Sigmoid colon (tissue), 7 donors: ENCODE data around the gene ABHD2. TPM values are rescaled to one million over a fixed set of nuclear protein-coding genes. Genes with fewer than 3 reads are reported as not detected.

Experiments used
- DNase-seq: peaks from one replicate; pipeline ENCODE4 v3.0.0-alpha.2; 2019
- H3K27ac ChIP-seq, 4 donors: fragments of 200-600 bp; sonication (generic); one replicate each; pipeline ENCODE4 v1.5.1; 2016 to 2019; ENCODE audit warnings: mild to moderate bottlenecking in 1 of 4
- H3K27me3 ChIP-seq, 3 donors: fragments of 200-600 bp; sonication (generic); one replicate each; pipeline ENCODE4 v1.5.1; 2019; ENCODE audit warnings: mild to moderate bottlenecking in 1 of 3
- H3K36me3 ChIP-seq, 4 donors: fragments of 200-600 bp; sonication (generic); one replicate each; pipeline ENCODE4 v1.5.1; 2016 to 2019
- H3K4me1 ChIP-seq, 4 donors: fragments of 200-600 bp; sonication (generic); one replicate each; pipeline ENCODE4 v1.5.1; 2017 to 2019
- H3K4me3 ChIP-seq, 4 donors: fragments of 200-600 bp; sonication (generic); one replicate each; pipeline ENCODE4 v1.5.1; 2017 to 2019; ENCODE audit warnings: mild to moderate bottlenecking in 2 of 4, moderate library complexity in 1 of 4
- H3K9me3 ChIP-seq, 4 donors: fragments of 200-600 bp in 3 of 4; sonication (generic) in 3 of 4; one replicate each; pipeline versions ENCODE4 v1.5.1 to v1.6.1; 2013 to 2019
- EP300 ChIP-seq, 4 donors: sonication (generic); formaldehyde crosslinking; IDR thresholded peaks; one replicate each; pipeline ENCODE4 v1.6.1; 2017; ENCODE audit warnings: antibody characterized with exemption in 4 of 4
- POLR2A ChIP-seq, 2 donors: fragments of 450-650 bp; IDR thresholded peaks; one replicate each; pipeline ENCODE4 v1.6.1; 2016; ENCODE audit warnings: antibody characterized with exemption in 2 of 2, mild to moderate bottlenecking in 2 of 2, moderate library complexity in 2 of 2
- POLR2AphosphoS5 ChIP-seq, 4 donors: sonication (generic); formaldehyde crosslinking; IDR thresholded peaks; one replicate each; pipeline ENCODE4 v1.6.1; 2017; ENCODE audit warnings: antibody characterized with exemption in 4 of 4
- WGBS, 2 donors: extraction: QIAGEN DNeasy Blood & Tissue Kit; methylation state at CpG; one replicate each; pipeline ENCODE4 v1.1.7; 2013; 5-methylcytosine and 5-hydroxymethylcytosine counted together
- intact Hi-C: fragments of 100-400 bp; cut with DNase I; formaldehyde crosslinking; loops from one replicate; pipeline ENCODE4 v1.15.1; 2023
- polyA plus RNA-seq, 3 donors: library from polyadenylated mRNA; stranded (reverse); fragments of 200-250 nt; gene quantifications; one replicate each; pipeline ENCODE4 v1.2.3, GENCODE V29; 2013
- total RNA-seq, 4 donors: library from RNA; depleted of rRNA; stranded (reverse); fragments of >200 nt; gene quantifications; one replicate each; pipeline ENCODE4 v1.1.0, GENCODE V29; 2016
- TF ChIP-seq, protein P1 (sequence below), 4 experiments: fragments of 450-650 bp in 3 of 4; fragments of 200-600 bp in 1 of 4; IDR thresholded peaks; one replicate each; pipeline ENCODE4 v1.5.1; 2016 to 2019; ENCODE audit warnings: antibody characterized with exemption in 4 of 4, mild to moderate bottlenecking in 3 of 4, moderate library complexity in 2 of 4
- donor health status: healthy with polysubstance abuse.
- donor health status: Bipolar disorder and iron deficiency.
- donor health status: healthy.

ABHD2 gene
- total and polyA plus RNA-seq, 7 donors = 1.8 to 81.5 (median 32.9) TPM

DNA sequence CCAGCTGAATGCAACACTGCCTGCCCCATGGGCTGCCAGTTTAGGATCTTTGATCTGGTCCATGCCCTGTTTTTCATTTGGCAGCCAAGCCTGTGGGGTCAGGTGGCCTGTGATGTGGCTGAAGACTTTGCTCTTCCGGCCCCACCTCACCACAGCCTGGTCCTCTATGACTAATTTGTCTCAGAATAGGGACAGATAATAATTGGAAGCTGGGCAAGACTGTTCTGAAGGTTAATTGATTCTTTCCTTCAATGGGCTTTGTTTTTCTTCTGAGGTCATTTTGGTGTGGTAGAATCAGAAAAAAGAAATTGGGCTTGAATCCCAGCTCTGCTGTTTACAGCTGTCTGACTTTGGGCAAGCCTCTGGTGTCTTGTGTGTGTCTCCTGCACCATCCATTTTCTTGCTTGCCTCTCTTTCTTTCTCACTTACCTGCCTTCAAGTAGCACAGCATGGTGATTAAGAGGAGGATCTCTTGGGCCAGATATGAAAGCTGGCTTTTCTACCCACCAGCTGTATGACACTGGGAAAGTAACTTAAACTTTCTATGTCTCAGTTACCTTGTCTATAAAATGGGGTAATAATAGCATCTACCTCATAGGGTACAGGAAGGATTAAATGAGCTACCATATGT is 24.2 kb downstream of the ABHD2 start:
- TF ChIP-seq POLR2AphosphoS5 (IDR thresholded peaks at IDR 0.05) (no peak), POLR2A (IDR thresholded peaks at IDR 0.05) (no peak), EP300 (IDR thresholded peaks at IDR 0.05) (no peak)
- H3K4me3 ChIP-seq = no peak overlapping the region
- H3K27me3 ChIP-seq = no peaks in the 10 kb centered on the region
- intact Hi-C loops = no loop called here
- peaks cover 0 to 72% (median 55%) of the 10 kb centered on the region in 4 donors for H3K4me1 ChIP-seq
- no peaks in the 10 kb centered on the region for H3K9me3 ChIP-seq
- 15 to 45% methylated on average over 1 of the region's 1 CpG for WGBS, 2 donors
- peaks cover 2 to 28% (median 10%) of the 10 kb centered on the region in 4 donors for H3K36me3 ChIP-seq
- DNase-seq = peak; percentile 65
- H3K27ac ChIP-seq = peak overlapping the region; percentile 53 to 90 (median 70)

DNA sequence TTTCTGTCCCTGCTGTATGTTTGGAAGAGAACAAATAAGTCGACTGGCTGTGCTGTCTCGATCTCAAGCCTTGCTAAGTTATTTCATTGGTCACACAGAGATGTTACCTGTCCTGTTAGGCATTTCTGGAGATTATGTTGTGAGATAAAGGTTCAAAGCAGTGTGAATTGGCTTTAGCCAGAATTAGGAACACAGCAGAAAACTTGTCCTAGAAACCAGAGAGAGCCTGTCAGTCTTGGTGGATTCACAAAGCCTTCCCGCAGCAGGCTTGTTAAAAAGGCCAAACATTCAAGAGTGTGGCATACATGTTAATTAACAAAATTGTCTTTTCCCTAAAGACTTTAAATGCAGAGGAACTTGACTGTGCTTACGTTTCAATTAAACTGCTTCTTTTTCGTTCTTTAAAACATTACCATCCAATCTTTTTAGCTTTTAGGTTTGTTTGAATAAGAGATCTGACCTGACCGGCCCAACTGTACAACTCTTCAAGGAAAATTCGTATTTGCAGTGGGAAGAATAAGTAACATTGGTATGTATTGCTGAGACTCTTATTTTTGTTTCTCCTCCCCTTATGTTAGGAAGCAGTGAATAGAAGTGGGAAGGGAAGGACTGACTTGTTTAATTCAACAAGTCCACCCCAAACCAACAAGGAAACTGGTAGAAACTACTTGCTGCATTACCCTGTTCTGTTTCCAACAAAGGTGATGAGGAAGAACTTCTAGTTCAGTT is 25.2 kb downstream of the ABHD2 start:
- peaks cover 4 to 34% (median 11%) of the 10 kb centered on the region in 4 donors for H3K36me3 ChIP-seq
- H3K4me1 ChIP-seq = peaks cover 0 to 71% (median 52%) of the 10 kb centered on the region in 4 donors
- no peak overlapping the region for H3K4me3 ChIP-seq
- intact Hi-C loops = no loop called here
- peak; percentile 14 for DNase-seq
- H3K9me3 ChIP-seq = no peaks in the 10 kb centered on the region
- peak overlapping the region; percentile 53 to 90 (median 70) for H3K27ac ChIP-seq
- H3K27me3 ChIP-seq = no peaks in the 10 kb centered on the region
- WGBS, 2 donors = 78 to 85% methylated on average over 7 of the region's 7 CpGs
- no peak for TF ChIP-seq POLR2AphosphoS5 (IDR thresholded peaks at IDR 0.05)
- TF ChIP-seq EP300 (IDR thresholded peaks at IDR 0.05) = no peak
- TF ChIP-seq, protein P1, sequence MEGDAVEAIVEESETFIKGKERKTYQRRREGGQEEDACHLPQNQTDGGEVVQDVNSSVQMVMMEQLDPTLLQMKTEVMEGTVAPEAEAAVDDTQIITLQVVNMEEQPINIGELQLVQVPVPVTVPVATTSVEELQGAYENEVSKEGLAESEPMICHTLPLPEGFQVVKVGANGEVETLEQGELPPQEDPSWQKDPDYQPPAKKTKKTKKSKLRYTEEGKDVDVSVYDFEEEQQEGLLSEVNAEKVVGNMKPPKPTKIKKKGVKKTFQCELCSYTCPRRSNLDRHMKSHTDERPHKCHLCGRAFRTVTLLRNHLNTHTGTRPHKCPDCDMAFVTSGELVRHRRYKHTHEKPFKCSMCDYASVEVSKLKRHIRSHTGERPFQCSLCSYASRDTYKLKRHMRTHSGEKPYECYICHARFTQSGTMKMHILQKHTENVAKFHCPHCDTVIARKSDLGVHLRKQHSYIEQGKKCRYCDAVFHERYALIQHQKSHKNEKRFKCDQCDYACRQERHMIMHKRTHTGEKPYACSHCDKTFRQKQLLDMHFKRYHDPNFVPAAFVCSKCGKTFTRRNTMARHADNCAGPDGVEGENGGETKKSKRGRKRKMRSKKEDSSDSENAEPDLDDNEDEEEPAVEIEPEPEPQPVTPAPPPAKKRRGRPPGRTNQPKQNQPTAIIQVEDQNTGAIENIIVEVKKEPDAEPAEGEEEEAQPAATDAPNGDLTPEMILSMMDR (IDR thresholded peaks at IDR 0.05) = no peak
- no peak for TF ChIP-seq POLR2A (IDR thresholded peaks at IDR 0.05)

DNA sequence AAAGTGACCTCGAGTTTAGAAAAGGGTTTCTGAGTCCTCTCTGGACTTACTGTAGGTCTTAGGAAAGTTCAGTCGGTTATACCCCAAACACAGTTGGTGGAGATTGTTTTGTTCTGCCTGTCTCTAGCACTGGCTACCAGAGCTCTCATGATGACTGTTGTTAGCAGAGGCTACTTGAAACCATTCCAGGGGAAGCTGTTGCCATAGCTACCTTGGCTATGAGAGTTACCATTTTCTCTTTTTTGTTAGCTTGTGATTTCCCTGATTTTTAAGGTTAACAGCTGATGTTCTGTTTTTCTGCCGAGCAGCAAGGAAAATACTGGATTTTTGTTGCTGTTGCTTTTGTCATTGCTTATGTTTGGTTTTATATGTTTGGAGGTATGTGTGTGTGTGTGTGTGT is 26.7 kb downstream of the ABHD2 start:
- WGBS, 2 donors = 25 to 56% methylated on average over 3 of the region's 3 CpGs
- no peak for DNase-seq
- intact Hi-C loops = no loop called here
- H3K4me1 ChIP-seq = peaks cover 0 to 76% (median 57%) of the 10 kb centered on the region in 4 donors
- no peak overlapping the region for H3K4me3 ChIP-seq
- TF ChIP-seq EP300 (IDR thresholded peaks at IDR 0.05) (no peak), POLR2AphosphoS5 (IDR thresholded peaks at IDR 0.05) (no peak), POLR2A (IDR thresholded peaks at IDR 0.05) (no peak)
- TF ChIP-seq, protein P1 (IDR thresholded peaks at IDR 0.05) = no peak
- H3K36me3 ChIP-seq = peaks cover 4 to 47% (median 11%) of the 10 kb centered on the region in 4 donors
- H3K27me3 ChIP-seq = no peaks in the 10 kb centered on the region
- peak overlapping the region; percentile 34 to 90 (median 72) for H3K27ac ChIP-seq
- H3K9me3 ChIP-seq = no peaks in the 10 kb centered on the region

DNA sequence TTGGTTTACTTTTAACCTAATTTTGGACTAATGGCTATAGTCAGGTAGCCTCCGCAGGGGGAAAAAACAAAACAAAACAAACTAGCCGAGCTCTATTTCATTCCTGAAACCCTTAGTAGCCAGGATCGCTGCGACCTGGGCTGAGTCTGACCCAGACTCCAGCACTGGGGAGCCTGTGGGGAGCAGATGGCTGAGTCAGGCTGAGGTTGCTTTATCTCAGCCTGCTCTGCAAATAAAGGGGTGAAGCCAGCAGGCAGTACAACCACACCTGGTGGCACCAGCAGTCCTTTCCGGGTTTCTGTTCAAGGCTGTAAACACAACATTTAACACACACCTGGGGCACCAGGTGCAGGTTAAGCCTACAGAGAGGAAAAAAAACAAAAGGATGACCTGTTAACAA is 27.3 kb downstream of the ABHD2 start:
- TF ChIP-seq, protein P1 (IDR thresholded peaks at IDR 0.05) = no peak
- TF ChIP-seq EP300 (IDR thresholded peaks at IDR 0.05) = no peak
- TF ChIP-seq POLR2A (IDR thresholded peaks at IDR 0.05) = no peak
- TF ChIP-seq POLR2AphosphoS5 (IDR thresholded peaks at IDR 0.05) = no peak
- Histone ChIP-seq H3K4me3 (no peak overlapping the region), H3K27me3 (no peaks in the 10 kb centered on the region), H3K36me3 (peaks cover 4 to 47% (median 11%) of the 10 kb centered on the region in 4 donors), H3K27ac (peak overlapping the region; percentile 34 to 90 (median 72)), H3K9me3 (no peaks in the 10 kb centered on the region), H3K4me1 (peaks cover 0 to 82% (median 63%) of the 10 kb centered on the region in 4 donors)
- intact Hi-C loops = no loop called here
- DNase-seq = no peak
- WGBS, 2 donors = 20 to 62% methylated on average over 5 of the region's 5 CpGs

DNA sequence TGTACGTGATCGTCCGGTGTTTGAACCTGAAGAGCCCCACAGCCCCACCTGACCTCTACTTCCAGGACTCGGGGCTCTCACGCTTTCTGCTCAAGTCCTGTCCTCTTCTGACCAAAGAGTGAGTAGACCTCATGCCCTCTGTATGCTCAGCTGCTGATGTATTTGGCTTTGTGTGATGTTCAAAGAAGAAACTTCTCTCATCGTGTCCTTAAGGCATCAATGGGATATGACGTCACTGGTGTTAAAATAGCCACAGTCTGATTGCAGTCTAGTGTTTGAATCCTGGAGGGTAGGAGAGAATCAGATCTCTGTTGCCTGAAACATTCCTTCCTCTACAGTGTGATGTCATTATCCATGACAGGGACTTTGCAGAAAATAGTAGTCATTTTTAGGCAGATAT is 28.1 kb downstream of the ABHD2 start:
- Histone ChIP-seq H3K27ac (peak overlapping the region; percentile 34 to 90 (median 72)), H3K4me3 (no peak overlapping the region), H3K27me3 (no peaks in the 10 kb centered on the region), H3K4me1 (peaks cover 0 to 90% (median 70%) of the 10 kb centered on the region in 4 donors), H3K9me3 (no peaks in the 10 kb centered on the region), H3K36me3 (peaks cover 4 to 52% (median 11%) of the 10 kb centered on the region in 4 donors)
- intact Hi-C loops = no loop called here
- TF ChIP-seq, protein P1 (IDR thresholded peaks at IDR 0.05) = no peak
- TF ChIP-seq EP300 (IDR thresholded peaks at IDR 0.05) (no peak), POLR2AphosphoS5 (IDR thresholded peaks at IDR 0.05) (no peak), POLR2A (IDR thresholded peaks at IDR 0.05) (no peak)
- 28 to 76% methylated on average over 7 of the region's 7 CpGs for WGBS, 2 donors
- no peak for DNase-seq
